GM12801 (cell line): ENCODE measurements around the gene NME5.

Experiments used
- TF ChIP-seq, protein P1 (sequence below): IDR thresholded peaks from one replicate; pipeline ENCODE4 v1.5.1; 2011; ENCODE audit warnings: control low read depth; ENCODE audit not compliant: insufficient read length; ENCODE audit errors: extremely low read depth

Gene NME5

DNA sequence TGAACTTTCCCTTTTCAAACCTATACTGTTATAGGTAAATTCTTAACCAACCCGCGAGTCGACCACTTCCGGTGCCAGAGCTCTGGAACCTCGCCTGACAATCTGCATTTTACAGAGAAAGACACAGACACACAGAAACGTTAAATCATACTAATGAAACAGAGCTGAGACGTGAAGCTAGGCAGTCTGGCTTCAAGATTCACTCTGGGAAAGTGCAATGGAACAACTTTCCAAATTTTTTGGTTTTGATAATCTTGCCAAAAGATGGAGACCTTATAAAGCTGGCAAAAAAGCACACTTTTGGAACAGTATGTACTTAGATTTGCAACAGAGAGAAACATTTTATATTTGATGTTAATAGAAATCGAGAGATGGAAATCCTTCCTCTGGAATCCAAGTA, 71.3 kb downstream of the NME5 start:
- TF ChIP-seq, protein P1, sequence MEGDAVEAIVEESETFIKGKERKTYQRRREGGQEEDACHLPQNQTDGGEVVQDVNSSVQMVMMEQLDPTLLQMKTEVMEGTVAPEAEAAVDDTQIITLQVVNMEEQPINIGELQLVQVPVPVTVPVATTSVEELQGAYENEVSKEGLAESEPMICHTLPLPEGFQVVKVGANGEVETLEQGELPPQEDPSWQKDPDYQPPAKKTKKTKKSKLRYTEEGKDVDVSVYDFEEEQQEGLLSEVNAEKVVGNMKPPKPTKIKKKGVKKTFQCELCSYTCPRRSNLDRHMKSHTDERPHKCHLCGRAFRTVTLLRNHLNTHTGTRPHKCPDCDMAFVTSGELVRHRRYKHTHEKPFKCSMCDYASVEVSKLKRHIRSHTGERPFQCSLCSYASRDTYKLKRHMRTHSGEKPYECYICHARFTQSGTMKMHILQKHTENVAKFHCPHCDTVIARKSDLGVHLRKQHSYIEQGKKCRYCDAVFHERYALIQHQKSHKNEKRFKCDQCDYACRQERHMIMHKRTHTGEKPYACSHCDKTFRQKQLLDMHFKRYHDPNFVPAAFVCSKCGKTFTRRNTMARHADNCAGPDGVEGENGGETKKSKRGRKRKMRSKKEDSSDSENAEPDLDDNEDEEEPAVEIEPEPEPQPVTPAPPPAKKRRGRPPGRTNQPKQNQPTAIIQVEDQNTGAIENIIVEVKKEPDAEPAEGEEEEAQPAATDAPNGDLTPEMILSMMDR = no peak
